IPS-18a (cell line): Measurements from ENCODE around the gene GLI3.

Experiments used
- H3K27ac ChIP-seq: one replicate; pipeline ENCODE4 v1.5.1; 2013; ENCODE audit warnings: low read length
- H3K27me3 ChIP-seq: one replicate; pipeline ENCODE4 v1.6.1; 2013; ENCODE audit warnings: mild to moderate bottlenecking, low read length; ENCODE audit not compliant: control insufficient read depth, insufficient read depth
- H3K36me3 ChIP-seq: one replicate; pipeline ENCODE4 v1.6.1; 2013; ENCODE audit warnings: low read depth, low read length; ENCODE audit not compliant: control insufficient read depth
- H3K4me1 ChIP-seq: one replicate; pipeline ENCODE4 v1.6.1; 2013; ENCODE audit warnings: low read depth, low read length; ENCODE audit not compliant: control insufficient read depth
- H3K4me3 ChIP-seq: one replicate; pipeline ENCODE4 v1.5.1; 2013; ENCODE audit warnings: low read length
- H3K9ac ChIP-seq: one replicate; pipeline ENCODE4 v1.6.1; 2013; ENCODE audit warnings: mild to moderate bottlenecking, low read length, moderate library complexity
- H3K9me3 ChIP-seq: one replicate; pipeline ENCODE4 v1.6.1; 2013; ENCODE audit warnings: low read depth, low read length; ENCODE audit not compliant: control insufficient read depth

Gene GLI3

DNA sequence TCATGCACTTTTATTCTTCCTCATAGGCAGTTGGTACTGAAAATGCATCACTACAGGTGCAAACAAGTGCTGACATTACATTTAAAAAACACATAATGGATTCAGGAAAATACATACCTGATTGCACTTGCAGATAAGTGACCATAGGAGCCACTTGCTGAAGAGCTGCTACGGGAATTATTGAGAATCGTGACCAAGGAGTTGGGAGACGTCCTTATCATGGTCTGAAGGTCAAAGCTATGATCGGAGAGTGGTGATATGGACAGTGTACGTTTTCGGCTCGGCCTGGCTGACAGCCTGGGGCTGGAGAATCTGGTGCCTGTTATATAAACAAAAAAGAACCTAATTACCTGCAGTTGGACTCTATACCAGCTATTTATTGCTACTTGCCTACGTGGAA, 197.1 kb downstream of the GLI3 start:
- Histone ChIP-seq H3K27ac (no peak overlapping the region), H3K9ac (no peak overlapping the region), H3K4me1 (no peaks in the 10 kb centered on the region), H3K9me3 (no peaks in the 10 kb centered on the region), H3K27me3 (no peaks in the 10 kb centered on the region), H3K4me3 (no peak overlapping the region), H3K36me3 (peaks cover 18% of the 10 kb centered on the region)

DNA sequence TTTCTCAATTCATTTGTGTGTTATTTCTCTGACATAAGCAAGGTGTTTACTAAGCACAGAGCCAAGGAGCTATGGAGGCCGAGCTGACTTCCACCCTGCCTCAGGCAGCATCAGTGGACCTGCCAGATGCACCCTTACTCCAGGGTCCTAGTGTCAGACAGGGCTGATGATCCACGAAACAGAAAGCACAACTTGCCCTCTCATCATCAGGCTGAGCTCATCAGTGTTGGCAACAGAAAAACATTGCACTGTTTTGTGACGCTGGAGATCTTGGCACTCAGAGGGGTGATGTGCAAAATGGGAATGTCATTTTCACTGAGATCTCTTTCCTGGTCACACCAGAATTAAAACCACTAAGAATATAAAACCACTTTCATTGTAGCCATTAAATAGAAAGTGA, 201.8 kb downstream of the GLI3 start:
- no peak overlapping the region for H3K9ac ChIP-seq
- H3K4me3 ChIP-seq = no peak overlapping the region
- H3K27me3 ChIP-seq = no peaks in the 10 kb centered on the region
- no peaks in the 10 kb centered on the region for H3K9me3 ChIP-seq
- no peak overlapping the region for H3K27ac ChIP-seq
- no peaks in the 10 kb centered on the region for H3K4me1 ChIP-seq
- H3K36me3 ChIP-seq = peaks cover 18% of the 10 kb centered on the region

DNA sequence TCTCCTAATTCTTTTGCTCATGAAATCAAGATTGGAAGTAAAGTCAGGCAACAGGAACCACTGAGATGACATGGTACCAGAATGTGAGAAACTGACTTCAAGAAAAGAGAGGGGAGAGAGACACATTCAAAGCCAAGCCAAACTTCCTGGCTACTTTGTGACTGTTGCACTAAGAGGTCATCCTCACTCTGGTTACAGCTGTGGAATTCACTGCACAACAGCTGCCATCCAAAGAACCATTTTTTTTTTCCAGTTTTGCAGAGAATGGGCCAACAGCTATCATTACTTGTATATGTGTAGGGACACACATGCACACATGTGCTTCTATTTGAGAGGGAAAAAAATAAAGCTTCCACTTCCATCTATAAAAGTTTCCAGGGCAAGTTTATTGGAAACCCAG, 203.5 kb downstream of the GLI3 start:
- H3K9ac ChIP-seq = no peak overlapping the region
- H3K36me3 ChIP-seq = peaks cover 13% of the 10 kb centered on the region
- no peak overlapping the region for H3K27ac ChIP-seq
- no peak overlapping the region for H3K4me3 ChIP-seq
- no peaks in the 10 kb centered on the region for H3K27me3 ChIP-seq
- H3K4me1 ChIP-seq = peaks cover 11% of the 10 kb centered on the region
- H3K9me3 ChIP-seq = no peaks in the 10 kb centered on the region

DNA sequence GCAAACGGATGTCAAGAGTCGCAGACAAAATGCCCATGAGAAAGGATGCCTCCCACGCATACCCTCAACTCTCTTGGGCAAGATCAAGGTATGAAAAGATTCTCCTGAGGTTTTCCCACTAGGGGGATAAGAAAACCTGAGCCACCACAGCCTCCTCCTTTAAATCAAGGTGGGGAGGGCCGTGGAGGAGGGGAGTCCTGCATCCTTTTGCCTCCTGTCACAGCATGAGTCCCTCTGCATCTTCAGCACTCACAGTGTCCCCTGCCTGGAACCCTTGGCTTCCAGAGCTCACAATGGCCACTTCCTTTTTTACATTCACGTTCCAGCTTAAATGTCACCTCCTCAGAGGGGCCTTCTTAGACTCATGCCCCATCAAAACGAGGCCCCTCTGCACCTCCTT, 207.6 kb downstream of the GLI3 start:
- no peak overlapping the region for H3K9ac ChIP-seq
- H3K4me3 ChIP-seq = no peak overlapping the region
- no peaks in the 10 kb centered on the region for H3K9me3 ChIP-seq
- no peak overlapping the region for H3K27ac ChIP-seq
- peaks cover 5% of the 10 kb centered on the region for H3K36me3 ChIP-seq
- no peaks in the 10 kb centered on the region for H3K27me3 ChIP-seq
- peaks cover 30% of the 10 kb centered on the region for H3K4me1 ChIP-seq

DNA sequence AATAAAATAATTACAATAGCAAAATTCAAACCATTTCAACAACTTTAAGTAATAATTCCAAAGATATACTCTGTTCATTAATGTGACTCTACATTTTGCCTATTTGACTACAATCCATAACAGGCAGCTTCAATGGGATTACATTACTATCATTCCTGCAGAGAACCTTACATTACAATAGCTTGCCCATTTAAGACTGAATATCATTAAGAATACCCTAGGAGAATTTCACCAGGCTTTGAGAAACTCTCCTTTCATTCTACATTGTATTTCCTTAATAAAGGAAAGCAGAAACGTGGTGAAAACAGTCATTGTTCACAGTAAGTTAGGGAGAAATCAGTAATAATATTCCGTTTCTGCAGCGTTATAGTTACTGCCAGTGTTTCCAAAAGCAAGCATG, 209.5 kb downstream of the GLI3 start:
- Histone ChIP-seq H3K9ac (peak overlapping the region; percentile 11), H3K27ac (no peak overlapping the region), H3K4me1 (peaks cover 42% of the 10 kb centered on the region), H3K9me3 (no peaks in the 10 kb centered on the region), H3K4me3 (peak overlapping the region; percentile 37), H3K36me3 (peaks cover 9% of the 10 kb centered on the region), H3K27me3 (no peaks in the 10 kb centered on the region)

DNA sequence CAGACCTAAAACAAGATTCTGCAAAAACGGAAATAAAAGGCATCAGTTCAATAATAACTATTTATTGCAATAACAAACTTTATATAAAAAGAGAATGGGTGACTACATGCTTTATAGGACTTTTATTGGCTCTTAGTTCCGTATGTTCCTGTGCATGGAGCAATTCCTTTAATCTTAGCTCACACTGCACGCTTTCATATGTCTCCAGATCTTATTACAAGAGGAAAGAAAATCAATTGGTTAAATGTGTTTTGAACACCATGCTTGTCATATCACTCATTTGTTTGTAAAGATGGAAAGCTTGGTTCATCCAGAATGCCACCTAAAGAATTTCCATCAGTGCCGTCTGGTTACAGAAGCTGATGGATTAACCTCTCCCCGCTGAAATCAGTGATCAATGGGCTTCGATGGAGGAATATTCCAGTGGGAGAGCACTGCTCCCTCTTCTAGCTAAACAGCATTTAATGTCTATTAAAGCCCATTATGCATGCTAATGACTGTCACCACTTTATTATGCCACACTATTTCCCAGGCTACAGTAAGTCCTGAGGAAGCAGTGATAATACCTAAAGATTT, 210.3 kb downstream of the GLI3 start:
- Histone ChIP-seq H3K9ac (no peak overlapping the region), H3K27me3 (no peaks in the 10 kb centered on the region), H3K27ac (no peak overlapping the region), H3K36me3 (peaks cover 9% of the 10 kb centered on the region), H3K4me1 (peaks cover 42% of the 10 kb centered on the region), H3K4me3 (no peak overlapping the region), H3K9me3 (no peaks in the 10 kb centered on the region)

DNA sequence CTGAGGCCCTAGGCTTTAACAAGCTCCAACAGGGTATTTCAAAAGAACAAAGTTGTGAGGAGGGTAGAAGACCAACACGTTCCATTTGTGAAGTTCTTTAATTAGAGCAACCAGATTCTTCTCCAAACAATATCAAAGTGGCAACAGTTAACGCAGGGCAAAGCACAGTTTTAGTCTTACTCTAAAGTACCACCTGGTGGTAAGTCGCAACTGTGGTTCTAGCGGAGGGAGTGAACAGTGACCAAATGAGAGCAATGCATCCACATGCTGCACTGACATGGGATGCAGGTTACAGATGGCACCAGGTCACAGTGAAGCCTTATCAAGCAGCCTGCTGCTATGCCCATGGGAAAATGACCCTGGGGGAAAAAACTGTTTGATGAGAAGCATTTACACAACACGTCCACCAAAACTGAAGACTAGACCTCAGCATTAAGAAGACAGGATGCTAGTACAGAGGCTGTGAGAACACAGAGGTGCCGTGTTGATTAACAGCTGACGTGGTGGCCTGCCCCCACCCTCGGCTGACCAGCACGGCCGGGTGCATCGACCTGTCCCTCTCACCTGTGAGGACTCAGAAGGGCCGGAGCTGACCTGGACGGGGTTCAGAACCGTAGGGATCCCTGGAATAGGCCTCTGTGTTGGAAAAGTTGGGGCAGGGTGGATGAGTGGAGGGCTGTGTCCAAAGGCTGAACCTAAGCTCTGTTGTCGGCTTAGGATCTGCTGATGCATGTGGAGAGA, 211.2 kb downstream of the GLI3 start:
- H3K36me3 ChIP-seq = peaks cover 12% of the 10 kb centered on the region
- no peaks in the 10 kb centered on the region for H3K27me3 ChIP-seq

DNA sequence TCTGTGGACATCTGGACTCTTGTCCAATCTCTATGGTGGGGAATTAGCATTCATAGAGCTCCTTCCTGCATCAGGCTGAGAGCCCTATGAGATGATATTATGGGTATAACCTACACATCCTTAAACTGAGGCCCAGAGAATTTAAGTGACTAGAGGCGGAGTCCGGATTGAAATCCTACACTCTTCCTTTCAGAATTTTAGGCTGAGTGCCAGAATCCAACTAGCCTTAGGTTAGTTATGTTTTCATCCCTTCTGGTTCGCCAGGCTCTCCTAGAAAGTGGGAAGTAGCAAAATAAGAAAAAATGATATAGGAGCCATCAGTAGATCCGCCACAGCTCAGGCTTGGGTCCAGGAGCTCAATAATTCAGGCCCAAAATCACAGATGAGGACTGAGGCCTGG, 212.5 kb downstream of the GLI3 start:
- Histone ChIP-seq H3K9me3 (no peaks in the 10 kb centered on the region), H3K4me3 (no peak overlapping the region), H3K27ac (no peak overlapping the region), H3K27me3 (no peaks in the 10 kb centered on the region), H3K4me1 (peaks cover 37% of the 10 kb centered on the region), H3K9ac (no peak overlapping the region), H3K36me3 (peaks cover 12% of the 10 kb centered on the region)

More for the DNA sequence above, 211.2 kb downstream of the GLI3 start:
- Histone ChIP-seq H3K4me1 (peaks cover 42% of the 10 kb centered on the region), H3K27ac (no peak overlapping the region), H3K4me3 (no peak overlapping the region), H3K9me3 (no peaks in the 10 kb centered on the region), H3K9ac (no peak overlapping the region)

DNA sequence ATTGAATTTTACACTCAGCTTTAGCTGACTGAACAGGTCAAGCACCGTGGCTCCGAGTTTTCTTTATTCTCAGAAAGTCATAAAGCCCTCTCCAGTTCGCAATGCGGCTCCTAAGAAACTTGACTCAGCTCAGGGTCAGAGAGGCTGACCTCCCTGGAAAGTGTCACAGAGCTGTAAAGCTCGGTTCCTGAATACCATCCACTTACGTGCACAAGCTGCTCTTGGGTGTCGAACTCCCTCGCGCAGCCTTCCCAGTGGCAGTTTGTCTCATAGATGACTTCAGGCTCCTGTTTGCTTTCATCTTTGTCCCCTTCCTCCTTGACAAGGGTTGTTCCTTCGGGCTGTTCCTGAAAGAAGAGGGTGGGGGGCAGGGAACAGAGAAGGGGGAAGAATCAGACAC, 213.7 kb downstream of the GLI3 start:
- no peaks in the 10 kb centered on the region for H3K27me3 ChIP-seq
- H3K9me3 ChIP-seq = no peaks in the 10 kb centered on the region
- peaks cover 33% of the 10 kb centered on the region for H3K4me1 ChIP-seq
- H3K9ac ChIP-seq = no peak overlapping the region
- H3K4me3 ChIP-seq = no peak overlapping the region
- no peak overlapping the region for H3K27ac ChIP-seq
- peaks cover 12% of the 10 kb centered on the region for H3K36me3 ChIP-seq

DNA sequence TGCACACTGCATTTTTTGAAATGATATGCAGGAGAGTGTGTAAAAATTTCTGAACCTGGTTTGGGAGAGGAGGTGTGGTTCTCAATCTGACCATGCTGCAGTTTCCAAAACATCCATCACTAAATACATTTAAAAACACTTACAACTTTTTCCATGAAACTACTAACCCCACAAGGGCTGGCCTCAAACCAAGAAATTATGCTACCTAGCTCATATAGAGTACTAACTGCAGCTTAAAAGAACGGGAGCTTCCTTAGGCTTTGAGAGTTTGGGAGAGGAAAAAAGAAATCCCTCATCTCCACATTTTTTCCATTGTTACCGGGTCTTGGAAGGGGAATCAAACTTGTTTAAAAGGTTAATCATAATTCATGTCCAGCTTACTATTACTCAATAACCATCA, 214.2 kb downstream of the GLI3 start:
- no peak overlapping the region for H3K9ac ChIP-seq
- H3K27me3 ChIP-seq = no peaks in the 10 kb centered on the region
- no peaks in the 10 kb centered on the region for H3K9me3 ChIP-seq
- peaks cover 12% of the 10 kb centered on the region for H3K36me3 ChIP-seq
- peaks cover 29% of the 10 kb centered on the region for H3K4me1 ChIP-seq
- no peak overlapping the region for H3K4me3 ChIP-seq
- no peak overlapping the region for H3K27ac ChIP-seq

DNA sequence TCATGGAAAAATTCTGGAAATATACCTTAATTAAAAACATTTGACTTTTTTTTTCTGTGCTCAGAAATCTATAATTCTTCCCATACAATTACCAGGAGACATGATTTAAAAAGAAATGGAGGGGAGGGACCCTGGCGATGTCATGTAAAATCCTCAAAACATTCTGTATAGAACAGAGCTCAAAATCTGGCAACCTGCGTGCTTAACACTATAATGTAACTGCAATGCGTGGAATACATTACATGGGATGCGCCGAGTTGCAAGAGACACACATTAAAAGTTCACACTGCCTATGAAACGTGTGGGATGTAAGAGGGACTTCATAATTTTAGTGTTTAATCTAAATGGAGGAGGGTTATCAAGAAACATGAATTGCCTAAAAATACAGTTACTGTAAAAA, 215.0 kb downstream of the GLI3 start:
- Histone ChIP-seq H3K36me3 (peaks cover 12% of the 10 kb centered on the region), H3K27me3 (no peaks in the 10 kb centered on the region), H3K9ac (no peak overlapping the region), H3K4me3 (no peak overlapping the region), H3K4me1 (peaks cover 21% of the 10 kb centered on the region), H3K27ac (no peak overlapping the region), H3K9me3 (no peaks in the 10 kb centered on the region)

DNA sequence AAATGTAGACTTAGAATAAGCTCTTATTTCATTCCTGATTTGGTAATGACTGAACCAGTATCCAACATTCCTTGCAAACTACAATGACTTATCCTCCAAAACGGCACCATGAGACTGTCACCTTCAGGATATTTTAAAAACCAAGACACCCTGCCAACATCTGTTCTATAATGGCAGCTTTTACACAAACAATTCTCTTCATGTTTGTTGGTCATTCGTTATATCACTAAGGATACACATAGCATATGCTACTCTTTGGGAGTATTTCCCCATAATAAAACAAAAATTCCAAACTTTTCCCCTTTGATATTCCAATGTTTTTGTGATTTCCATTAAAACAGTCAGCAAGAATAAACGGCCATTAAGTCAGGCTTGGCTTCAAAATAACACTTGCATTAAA, 215.4 kb downstream of the GLI3 start:
- Histone ChIP-seq H3K27me3 (no peaks in the 10 kb centered on the region), H3K9me3 (no peaks in the 10 kb centered on the region), H3K4me1 (peaks cover 17% of the 10 kb centered on the region), H3K27ac (no peak overlapping the region), H3K36me3 (peaks cover 12% of the 10 kb centered on the region), H3K4me3 (no peak overlapping the region), H3K9ac (no peak overlapping the region)
